ENCODE results near the gene NDUFS7.
"Not testable (repeated sequence)": the region's sequence is repeated elsewhere in the genome, so short reads cannot be mapped to it uniquely, and the experiment has no call there.

NDUFS7 gene

GRCh38 chr19:1434040-1434366 is 50.3 kb downstream of the NDUFS7 start:
- no peak for DNase-seq (ENCODE audit: low spot score)

- DNase-seq (ENCODE audit: low spot score): no peak
Measured at GRCh38 chr19:1434577-1435060, 50.9 kb downstream of the NDUFS7 start.

- DNase-seq (ENCODE audit: low spot score): no peak
Measured at GRCh38 chr19:1435378-1435989, 51.8 kb downstream of the NDUFS7 start.

- no peak for DNase-seq (ENCODE audit: low spot score)
Measured at GRCh38 chr19:1437609-1438008, 53.9 kb downstream of the NDUFS7 start.

- DNase-seq (ENCODE audit: low spot score): peak; percentile 97
Measured at GRCh38 chr19:1438035-1438932, 54.6 kb downstream of the NDUFS7 start, which contains the start of gene RPS15. TSS of gene RPS15 (plus strand) at chr19:1438396. CDS start at chr19:1438426, 30 bp downstream.

- no peak for DNase-seq (ENCODE audit: low spot score)
Measured at GRCh38 chr19:1438933-1439354, 55.2 kb downstream of the NDUFS7 start.

- not testable (repeated sequence) for DNase-seq (ENCODE audit: low spot score)
Measured at GRCh38 chr19:1439525-1440417, 56.1 kb downstream of the NDUFS7 start.

- no peak for DNase-seq (ENCODE audit: low spot score)
Measured at GRCh38 chr19:1440418-1440801, 56.7 kb downstream of the NDUFS7 start.

- DNase-seq (ENCODE audit: low spot score): no peak
Measured at GRCh38 chr19:1441022-1441426, 57.3 kb downstream of the NDUFS7 start.

GRCh38 chr19:1441677-1442438 is 58.2 kb downstream of the NDUFS7 start:
- DNase-seq (ENCODE audit: low spot score): no peak
